ENCODE data around the gene UNC13B.

Gene UNC13B

DNA sequence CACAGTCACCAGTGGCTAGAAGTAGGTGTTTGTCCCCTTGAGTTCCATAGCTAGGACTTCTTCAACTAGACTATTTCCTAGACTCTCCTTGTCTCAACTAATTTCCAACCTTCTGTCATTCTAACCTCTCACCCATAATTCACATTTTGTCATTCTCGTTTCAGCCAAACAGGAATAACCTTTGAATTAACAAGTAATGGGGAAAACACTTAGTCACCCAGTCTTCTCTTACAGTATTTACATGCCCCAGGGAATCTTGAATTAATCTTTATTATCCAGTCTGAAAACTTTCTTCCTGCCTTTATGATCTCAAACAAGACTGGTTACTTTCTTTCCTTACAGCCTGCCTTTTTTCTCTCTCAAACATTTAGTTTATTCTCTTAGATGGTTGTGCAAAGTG lies 264.8 kb downstream of the UNC13B start:
- DNase-seq (ENCODE audit: low spot score), result no peak

GRCh38 chr9:35431467-35431866 lies 269.7 kb downstream of the UNC13B start:
- no peak for DNase-seq (ENCODE audit: low spot score)

DNA sequence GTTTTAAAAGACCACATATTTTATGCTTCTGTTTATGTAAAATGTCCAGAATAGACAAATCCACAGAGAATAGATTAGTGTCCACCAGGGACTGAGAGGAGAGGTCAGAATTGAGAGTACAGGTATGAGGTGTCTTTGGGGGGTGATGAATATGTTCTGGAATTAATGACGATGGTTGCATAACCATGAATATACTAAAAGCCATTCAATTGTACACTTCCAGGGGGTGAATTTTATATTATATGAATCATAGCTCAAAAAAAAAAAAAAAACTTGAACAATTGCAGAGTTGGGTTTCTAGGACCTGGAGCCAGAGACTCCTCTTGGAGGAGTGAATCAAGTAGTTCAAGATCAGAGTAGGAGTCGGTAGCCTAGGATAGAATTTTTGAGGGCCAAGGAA lies 270.3 kb downstream of the UNC13B start:
- no peak for DNase-seq (ENCODE audit: low spot score)

DNA sequence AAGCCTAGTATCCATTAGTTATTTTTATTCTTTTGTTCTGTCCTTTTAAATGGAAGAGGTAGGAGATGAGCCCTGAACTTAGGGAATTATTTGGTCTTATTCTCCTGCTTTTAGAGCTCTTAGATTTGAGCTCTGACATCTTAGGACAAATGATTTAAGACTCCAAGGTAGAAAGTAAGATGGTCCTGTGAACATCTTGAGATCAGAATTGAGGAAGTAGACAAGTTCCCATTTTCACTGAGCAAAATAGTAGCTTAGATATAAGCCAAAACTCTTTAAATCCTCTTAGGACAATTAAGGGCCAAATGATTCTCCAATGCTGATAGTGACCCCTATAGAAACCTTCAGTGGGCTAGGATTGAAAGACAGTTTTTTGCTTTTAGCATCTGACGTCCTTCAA lies 275.1 kb downstream of the UNC13B start:
- DNase-seq (ENCODE audit: low spot score), result no peak

DNA sequence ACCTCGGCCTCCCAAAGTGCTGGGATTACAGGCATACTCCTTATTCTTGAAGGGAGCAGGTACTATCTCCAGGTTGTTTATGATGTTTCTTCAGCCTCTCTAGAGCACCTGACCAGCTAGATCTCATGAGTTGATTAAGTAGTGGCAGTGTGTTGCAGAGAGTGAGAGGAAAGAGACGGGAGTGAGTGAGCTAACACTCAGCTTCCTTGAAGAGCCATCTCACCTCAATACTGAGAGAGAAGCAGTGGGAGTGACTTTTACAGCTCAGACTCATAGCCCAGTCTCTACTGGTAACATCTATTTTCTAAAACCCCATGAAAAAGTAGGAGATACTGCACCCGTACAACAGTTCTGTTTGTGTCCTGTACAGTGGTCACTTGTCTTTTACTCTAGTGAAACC lies 284.2 kb downstream of the UNC13B start:
- no peak for DNase-seq (ENCODE audit: low spot score)

DNA sequence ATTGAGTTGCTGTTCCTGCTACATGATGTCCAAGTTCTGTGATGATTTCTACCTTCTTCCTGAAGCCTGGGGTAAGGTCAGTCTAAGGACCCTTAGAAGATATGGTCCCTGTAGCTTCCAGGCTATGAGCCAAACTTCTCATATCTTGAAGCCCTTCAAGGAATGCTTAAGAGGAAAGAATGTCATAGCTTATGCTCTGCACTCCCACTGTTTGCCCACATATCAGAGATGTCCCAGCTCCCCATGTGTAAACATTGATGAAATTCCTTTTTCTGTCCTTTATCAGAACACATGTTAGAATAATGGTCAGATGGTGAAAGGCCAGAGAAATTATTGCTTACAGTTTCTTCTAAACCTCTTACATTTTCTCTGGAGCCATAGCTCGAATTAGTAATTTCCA lies 286.7 kb downstream of the UNC13B start:
- no peak for DNase-seq (ENCODE audit: low spot score)

DNA sequence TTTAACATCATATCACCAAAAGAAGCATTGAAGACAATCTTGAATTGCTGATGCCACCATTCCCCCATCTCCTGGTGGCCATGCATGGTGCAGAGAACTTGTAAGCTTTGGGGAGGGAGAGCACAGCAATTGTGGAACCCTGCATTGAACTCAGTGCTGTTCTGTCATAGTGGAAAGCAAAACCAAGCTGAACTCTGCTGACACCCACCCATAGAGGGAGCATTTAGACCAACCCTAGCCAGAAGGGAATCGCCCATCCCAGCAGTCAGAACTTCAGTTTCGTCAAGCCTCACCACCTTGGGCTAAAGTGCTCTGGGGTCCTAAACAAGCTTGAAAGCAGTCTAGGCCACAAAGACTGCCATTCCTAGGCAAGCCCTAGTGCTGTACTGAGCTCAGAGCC lies 290.7 kb downstream of the UNC13B start:
- no peak for DNase-seq (ENCODE audit: low spot score)

DNA sequence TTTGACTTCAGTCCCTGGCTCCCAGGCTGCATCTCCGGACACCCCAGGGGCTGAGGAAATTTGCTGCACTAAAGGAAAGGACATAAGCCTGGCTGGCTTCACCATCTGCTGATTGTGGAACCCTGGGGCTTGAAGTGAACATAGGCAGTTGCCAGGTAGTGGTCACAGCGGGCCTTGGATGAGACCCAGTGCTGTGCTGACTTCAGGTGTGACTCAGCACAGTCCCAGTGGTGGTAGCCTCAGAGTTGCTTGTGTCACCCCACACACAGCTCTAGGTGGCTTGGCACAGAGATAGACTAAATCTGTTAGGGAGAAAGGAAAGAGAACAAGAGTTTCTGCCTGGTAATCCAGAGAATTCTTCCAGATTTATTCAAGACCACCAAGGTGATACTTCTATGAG lies 292.0 kb downstream of the UNC13B start:
- DNase-seq (ENCODE audit: low spot score), result no peak

Data from kidney capillary endothelial cell (primary cell).